Neutrophil (primary cell): ENCODE results near the gene LRRC4C.

Experiments
- H3K27ac ChIP-seq: fragments of 200-600 bp; sonication (generic); 2 replicates; pipeline ENCODE4 v1.5.1; 2016; ENCODE audit warnings: mild to moderate bottlenecking, moderate library complexity
- H3K27me3 ChIP-seq: fragments of 200-600 bp; sonication (generic); 2 replicates; pipeline ENCODE4 v1.6.0; 2016; ENCODE audit warnings: mild to moderate bottlenecking
- H3K36me3 ChIP-seq: fragments of 200-600 bp; sonication (generic); 2 replicates; pipeline ENCODE4 v1.5.1; 2017
- H3K4me1 ChIP-seq, 2 experiments: fragments of 200-600 bp in 1 of 2; sonication (generic) in 1 of 2; 1 replicate in 1 of 2; 2 replicates in 1 of 2; pipeline versions ENCODE4 v1.5.1 to v1.6.1; 2013 to 2016; ENCODE audit warnings: low read depth in 1 of 2, low read length in 1 of 2, mild to moderate bottlenecking in 1 of 2, moderate library complexity in 1 of 2; ENCODE audit not compliant: control insufficient read depth in 1 of 2, insufficient read depth in 1 of 2
- H3K4me3 ChIP-seq, 2 experiments: fragments of 200-600 bp in 1 of 2; sonication (generic) in 1 of 2; 1 replicate in 1 of 2; 2 replicates in 1 of 2; pipeline ENCODE4 v1.5.1; 2013 to 2016; ENCODE audit warnings: low read depth in 1 of 2, low read length in 1 of 2, mild to moderate bottlenecking in 1 of 2, moderate library complexity in 1 of 2
- H3K9me3 ChIP-seq: fragments of 200-600 bp; sonication (generic); 2 replicates; pipeline ENCODE4 v1.5.1; 2016
- CTCF ChIP-seq: fragments of 200-600 bp; sonication (generic); IDR thresholded peaks from 2 replicates; pipeline ENCODE4 v1.5.1; 2016; ENCODE audit warnings: antibody characterized with exemption

Gene LRRC4C

GRCh38 chr11:41134971-41135370 lies 324.5 kb downstream of the LRRC4C start:
- Histone ChIP-seq H3K4me1 (no peaks in the 10 kb centered on the region), H3K27me3 (no peaks in the 10 kb centered on the region), H3K9me3 (no peaks in the 10 kb centered on the region), H3K4me3 (no peak overlapping the region), H3K27ac (no peak overlapping the region), H3K36me3 (no peaks in the 10 kb centered on the region)
- no peak for TF ChIP-seq CTCF

GRCh38 chr11:41133023-41133422 lies 326.4 kb downstream of the LRRC4C start:
- H3K4me3 ChIP-seq: no peak overlapping the region
- no peak overlapping the region for H3K27ac ChIP-seq
- H3K27me3 ChIP-seq: no peaks in the 10 kb centered on the region
- H3K4me1 ChIP-seq: no peaks in the 10 kb centered on the region
- no peaks in the 10 kb centered on the region for H3K36me3 ChIP-seq
- H3K9me3 ChIP-seq: no peaks in the 10 kb centered on the region
- TF ChIP-seq CTCF: no peak

- Histone ChIP-seq H3K4me1 (no peaks in the 10 kb centered on the region), H3K4me3 (no peak overlapping the region), H3K9me3 (peaks cover 3% of the 10 kb centered on the region), H3K27me3 (no peaks in the 10 kb centered on the region), H3K27ac (no peak overlapping the region), H3K36me3 (no peaks in the 10 kb centered on the region)
- no peak for TF ChIP-seq CTCF
These were observed 337.9 kb downstream of the LRRC4C start for GRCh38 chr11:41121600-41121999.

- Histone ChIP-seq H3K9me3 (peaks cover 3% of the 10 kb centered on the region), H3K4me3 (no peak overlapping the region), H3K4me1 (no peaks in the 10 kb centered on the region), H3K27me3 (no peaks in the 10 kb centered on the region), H3K36me3 (no peaks in the 10 kb centered on the region), H3K27ac (no peak overlapping the region)
- TF ChIP-seq CTCF: no peak
These were observed 340.0 kb downstream of the LRRC4C start for GRCh38 chr11:41119484-41119883.

- Histone ChIP-seq H3K4me3 (no peak overlapping the region), H3K27ac (no peak overlapping the region), H3K9me3 (peaks cover 3% of the 10 kb centered on the region), H3K4me1 (no peaks in the 10 kb centered on the region), H3K27me3 (no peaks in the 10 kb centered on the region), H3K36me3 (no peaks in the 10 kb centered on the region)
- TF ChIP-seq CTCF: no peak
These were observed 340.9 kb downstream of the LRRC4C start for GRCh38 chr11:41118521-41118920.

- TF ChIP-seq CTCF: no peak
- no peak overlapping the region for H3K4me3 ChIP-seq
- H3K9me3 ChIP-seq: peaks cover 3% of the 10 kb centered on the region
- H3K27ac ChIP-seq: no peak overlapping the region
- H3K27me3 ChIP-seq: no peaks in the 10 kb centered on the region
- no peaks in the 10 kb centered on the region for H3K36me3 ChIP-seq
- H3K4me1 ChIP-seq: no peaks in the 10 kb centered on the region
These were observed 342.5 kb downstream of the LRRC4C start for GRCh38 chr11:41116970-41117369.
